Panc1 (cell line): ENCODE results near the gene GDPD1. TPM values are rescaled to one million over a fixed set of nuclear protein-coding genes. Genes with fewer than 3 reads are reported as not detected.
A peak's percentile ranks its signal among the peaks of the same experiment; 100 is the strongest.
"Not testable (repeated sequence)": the region's sequence is repeated elsewhere in the genome, so short reads cannot be mapped to it uniquely, and the experiment has no call there.

Source experiments
- ATAC-seq: fragments of 200-7000 bp; cut with Tn5 transposase; 2 replicates; pipeline ENCODE4 v1.9.1; 2020; ENCODE audit warnings: mild to moderate bottlenecking, moderate library complexity
- BruUV-seq: library from RNA; stranded (reverse); fragments of 400-500 nt; replicated peaks from 2 replicates; lab custom pipeline; 2021; lab: Mats Ljungman, UMichigan
- CTCF ChIA-PET: fragments of 300-600 bp; sonication (Branson Sonifier 250); formaldehyde crosslinking; loops from one replicate; lab custom pipeline; 2022; ENCODE audit warnings: antibody characterized with exemption; lab: Charles Lee
- POLR2A ChIA-PET: fragments of 300-600 bp; sonication (Branson Sonifier 250); formaldehyde crosslinking; loops from one replicate; lab custom pipeline; 2022; ENCODE audit warnings: antibody characterized with exemption; lab: Charles Lee
- DNase-seq: peaks from one replicate; pipeline ENCODE4 v3.0.0-alpha.2; 2010; ENCODE audit warnings: low read depth, low spot score
- H3K27ac ChIP-seq: 2 replicates; pipeline ENCODE4 v1.5.1; 2011; ENCODE audit warnings: mild to moderate bottlenecking, low read length, inconsistent platforms
- H3K27me3 ChIP-seq: fragments of 200-500 bp; sonication (Bioruptor generic); 2 replicates; pipeline ENCODE4 v1.6.0; 2014; ENCODE audit warnings: low read length, inconsistent platforms; ENCODE audit not compliant: control insufficient read depth, insufficient read depth
- H3K36me3 ChIP-seq: fragments of 200-500 bp; sonication (Bioruptor generic); 2 replicates; pipeline ENCODE4 v1.5.1; 2014; ENCODE audit warnings: inconsistent platforms, mild to moderate bottlenecking, low read length, moderate library complexity; ENCODE audit not compliant: control insufficient read depth, insufficient read depth
- H3K4me1 ChIP-seq: 2 replicates; pipeline ENCODE4 v1.5.1; 2011; ENCODE audit warnings: inconsistent platforms, mild to moderate bottlenecking, low read length, moderate library complexity; ENCODE audit not compliant: control insufficient read depth, insufficient read depth
- H3K4me3 ChIP-seq, 2 experiments: 2 replicates each; pipeline ENCODE4 v1.5.1; 2011 to 2012; ENCODE audit warnings: low read depth in 2 of 2, low read length in 2 of 2, mild to moderate bottlenecking in 2 of 2, inconsistent platforms in 1 of 2, moderate library complexity in 1 of 2
- H3K9me3 ChIP-seq: fragments of 200-500 bp; sonication (Bioruptor generic); 2 replicates; pipeline ENCODE4 v1.5.1; 2014; ENCODE audit warnings: low read depth, mild to moderate bottlenecking, inconsistent platforms, low read length, moderate library complexity; ENCODE audit not compliant: control insufficient read depth, insufficient read depth
- CTCF ChIP-seq: fragments of 450-650 bp; IDR thresholded peaks from 2 replicates; pipeline ENCODE4 v1.5.1; 2017; ENCODE audit warnings: mild to moderate bottlenecking
- POLR2AphosphoS5 ChIP-seq: IDR thresholded peaks from 2 replicates; pipeline ENCODE4 v1.6.1; 2012; ENCODE audit warnings: mild to moderate bottlenecking, low read depth, low read length, moderate library complexity
- REST ChIP-seq, 2 experiments: IDR thresholded peaks; 2 replicates each; pipeline ENCODE4 v1.6.1; 2011 to 2012; ENCODE audit warnings: low read depth in 2 of 2, control low read depth in 1 of 2, low read length in 1 of 2, mild to moderate bottlenecking in 1 of 2, moderate library complexity in 1 of 2; ENCODE audit not compliant: insufficient read depth in 1 of 2
- SIN3A ChIP-seq: IDR thresholded peaks from 2 replicates; pipeline ENCODE4 v1.6.1; 2012; ENCODE audit warnings: low read depth, mild to moderate bottlenecking, low read length, moderate library complexity, borderline replicate concordance; ENCODE audit not compliant: insufficient read depth
- TCF7L2 ChIP-seq: IDR thresholded peaks from 2 replicates; pipeline ENCODE4 v1.6.1; 2011; ENCODE audit warnings: mild to moderate bottlenecking, low read depth, low read length, inconsistent platforms
- in situ Hi-C: cut with HindIII; loops from 2 replicates; pipeline ENCODE4 v1.10.0; 2016; ENCODE audit warnings: low sequenced_read_pairs, low pct_unique_long_range_greater_than_20kb
- intact Hi-C: fragments of 100-400 bp; cut with micrococcal nuclease; formaldehyde crosslinking; loops from one replicate; pipeline ENCODE4 v1.10.0; 2022; ENCODE audit not compliant: unreplicated experiment
- total RNA-seq: library from RNA; stranded (reverse); gene quantifications from one replicate; pipeline ENCODE4 v1.2.1, GENCODE V29; 2021; ENCODE audit not compliant: unreplicated experiment

The GDPD1 gene
- total RNA-seq, 1 experiment from 2014 or later, result 0.26 TPM

- peak; percentile 97 for ATAC-seq
- no peak for TF ChIP-seq REST (IDR thresholded peaks at IDR 0.05; ENCODE audit: insufficient read depth in 1 of 2, low read depth in 2 of 2, low read length in 1 of 2)
- peak; percentile 78 for TF ChIP-seq CTCF
- intact Hi-C loops, result loop anchor here (2.0 kb wide), 1 partner anchor 130 kb away; no protein-coding TSS in a partner anchor
- Histone ChIP-seq H3K4me1 (no peaks in the 10 kb centered on the region), H3K27me3 (no peaks in the 10 kb centered on the region), H3K27ac (no peak overlapping the region), H3K9me3 (no peaks in the 10 kb centered on the region), H3K4me3 (no peak overlapping the region), H3K36me3 (no peaks in the 10 kb centered on the region)
- POLR2A ChIA-PET, result interaction anchor here (0.6 kb wide), 1 partner anchor 26 kb away, joined by 5 read pairs; no protein-coding TSS in a partner anchor
- no TSS peak for BruUV-seq
- CTCF ChIA-PET, result interaction anchor here (0.6 to 0.7 kb wide), 3 partner anchors 90 to 524 kb away, joined by 3 to 9 read pairs (median 7); no protein-coding TSS in a partner anchor
- DNase-seq, result peak; percentile 41
- in situ Hi-C loops, result no loop called here
Observed at GRCh38 chr17:59311051-59311468, 90.7 kb downstream of the GDPD1 start.

- H3K4me3 ChIP-seq, result not testable (repeated sequence)
Observed at GRCh38 chr17:59311521-59311920, 91.2 kb downstream of the GDPD1 start.

GRCh38 chr17:59315866-59316265, 95.6 kb downstream of the GDPD1 start:
- DNase-seq, result no peak
- Histone ChIP-seq H3K4me1 (no peaks in the 10 kb centered on the region), H3K36me3 (no peaks in the 10 kb centered on the region), H3K27me3 (no peaks in the 10 kb centered on the region), H3K9me3 (no peaks in the 10 kb centered on the region), H3K4me3 (no peak overlapping the region), H3K27ac (no peak overlapping the region)
- BruUV-seq, result no TSS peak
- TF ChIP-seq CTCF, result no peak
- TF ChIP-seq REST (IDR thresholded peaks at IDR 0.05; ENCODE audit: insufficient read depth in 1 of 2, low read depth in 2 of 2, low read length in 1 of 2), result no peak
- TF ChIP-seq POLR2AphosphoS5, result no peak
- no peak for TF ChIP-seq TCF7L2
- no peak for TF ChIP-seq SIN3A
- in situ Hi-C loops, result no loop called here
- ChIA-PET CTCF (interaction anchor here (0.6 kb wide), 2 partner anchors 8 to 168 kb away, joined by 6 to 8 read pairs; no protein-coding TSS in a partner anchor), POLR2A (no interaction called here)
- no peak for ATAC-seq
- intact Hi-C loops, result no loop called here

More at GRCh38 chr17:59311521-59311920, 91.2 kb downstream of the GDPD1 start:
- H3K4me1 ChIP-seq, in situ Hi-C loops, BruUV-seq, H3K27me3 ChIP-seq, H3K36me3 ChIP-seq, ATAC-seq, H3K9me3 ChIP-seq, H3K27ac ChIP-seq, DNase-seq, POLR2A ChIA-PET: not testable (repeated sequence)
- CTCF ChIA-PET, result interaction anchor here (0.7 kb wide), 1 partner anchor 90 kb away, joined by 7 read pairs; no protein-coding TSS in a partner anchor
- intact Hi-C loops, result loop anchor here (2.0 kb wide), 1 partner anchor 129 kb away; no protein-coding TSS in a partner anchor
